DMS79 treated with DMSO at 0.1 percent for 48 hours (cell line): ENCODE measurements around the gene HES5.

Source experiments
- DNase-seq: peaks from one replicate; lab custom pipeline; 2025; lab: John Stamatoyannopoulos, UW

The HES5 gene

DNA sequence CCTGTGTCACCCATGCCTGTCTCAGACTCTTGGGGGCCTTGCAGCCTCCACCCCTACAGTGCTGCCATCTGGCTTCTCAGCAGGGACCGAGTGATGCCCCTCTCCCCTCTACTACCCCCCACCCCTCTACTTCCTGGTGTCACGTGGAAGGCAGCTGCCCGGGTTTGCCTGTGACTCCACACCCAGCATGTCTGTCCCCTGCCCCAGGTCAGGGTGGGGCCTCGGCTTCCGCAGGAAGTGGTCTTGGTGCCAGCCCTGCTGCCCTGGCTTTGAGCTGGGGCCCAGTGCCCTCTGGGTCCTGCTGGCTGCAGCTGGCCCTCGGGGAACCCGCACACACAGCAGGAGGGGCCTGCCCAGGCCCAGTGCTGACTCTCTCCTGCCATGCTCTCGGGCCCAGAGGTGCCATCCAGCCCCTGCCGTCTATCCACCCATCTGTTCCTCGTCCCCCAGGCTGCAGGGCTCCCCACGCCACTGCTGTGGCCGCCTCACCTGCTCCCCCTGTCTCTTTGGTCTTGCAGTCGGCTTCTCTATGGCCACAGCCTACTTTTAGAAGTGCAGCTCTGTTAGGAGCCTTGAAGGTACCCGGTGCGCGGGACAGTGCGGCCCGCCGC, 30.0 kb downstream of the HES5 start:
- DNase-seq, result no peak

DNA sequence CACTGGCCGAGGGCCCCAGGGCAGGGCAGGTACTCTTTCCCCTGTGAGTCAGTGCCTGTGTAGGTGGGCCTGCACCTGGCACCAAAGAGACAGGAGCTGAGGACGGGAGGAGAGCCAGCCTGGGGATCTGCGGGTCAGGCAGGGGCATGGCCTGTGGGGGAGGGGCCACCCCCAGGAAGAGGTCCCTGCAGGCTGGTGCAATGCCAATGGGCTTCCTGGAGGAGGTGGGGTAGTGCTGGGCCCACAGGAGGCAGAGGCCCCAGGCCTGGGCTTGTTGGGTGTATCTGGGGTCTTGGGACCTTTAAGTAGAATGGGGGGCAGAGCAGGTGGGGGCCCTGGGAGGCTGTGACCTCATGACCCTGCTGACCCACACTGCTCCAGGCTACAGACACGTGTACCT, 30.8 kb downstream of the HES5 start:
- no peak for DNase-seq

DNA sequence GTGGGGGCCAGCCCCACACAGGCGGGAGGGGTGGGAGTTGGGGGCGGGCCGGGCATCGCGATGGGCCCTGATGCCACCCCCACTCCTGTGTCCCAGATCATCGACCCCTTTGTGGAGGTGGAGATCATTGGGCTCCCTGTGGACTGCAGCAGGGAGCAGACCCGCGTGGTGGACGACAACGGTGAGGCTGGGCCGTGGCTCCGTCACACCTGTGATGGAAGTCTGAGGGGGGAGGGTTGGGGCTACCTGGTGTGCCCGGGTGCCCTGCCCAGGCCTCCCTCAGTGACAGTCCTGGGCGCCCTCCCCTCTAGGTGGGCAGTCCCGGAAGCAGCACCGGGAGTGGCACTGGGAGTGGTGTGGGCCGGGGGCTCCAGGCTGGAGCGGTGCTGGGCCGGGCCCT, 31.4 kb downstream of the HES5 start:
- no peak for DNase-seq

DNA sequence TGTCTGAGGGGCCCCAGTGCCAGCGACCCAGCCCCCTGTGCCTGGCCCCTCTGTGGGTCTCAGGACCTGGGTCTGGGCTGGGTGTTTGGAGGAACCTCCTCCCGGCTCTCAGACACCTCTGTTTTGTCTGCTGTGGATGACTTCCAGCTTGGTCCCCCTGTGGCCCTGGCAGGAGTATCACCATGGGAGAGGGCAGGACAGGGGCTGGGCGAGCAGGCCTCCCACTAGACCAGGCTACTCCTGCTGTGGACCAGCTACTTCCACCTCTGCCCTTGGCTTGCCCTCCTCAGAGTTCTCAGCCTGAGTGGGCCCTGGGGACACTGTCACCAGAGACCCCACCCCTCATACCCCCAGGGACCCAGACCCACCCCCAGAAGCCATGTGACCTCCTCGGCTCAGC, 32.2 kb downstream of the HES5 start:
- DNase-seq, result no peak

DNA sequence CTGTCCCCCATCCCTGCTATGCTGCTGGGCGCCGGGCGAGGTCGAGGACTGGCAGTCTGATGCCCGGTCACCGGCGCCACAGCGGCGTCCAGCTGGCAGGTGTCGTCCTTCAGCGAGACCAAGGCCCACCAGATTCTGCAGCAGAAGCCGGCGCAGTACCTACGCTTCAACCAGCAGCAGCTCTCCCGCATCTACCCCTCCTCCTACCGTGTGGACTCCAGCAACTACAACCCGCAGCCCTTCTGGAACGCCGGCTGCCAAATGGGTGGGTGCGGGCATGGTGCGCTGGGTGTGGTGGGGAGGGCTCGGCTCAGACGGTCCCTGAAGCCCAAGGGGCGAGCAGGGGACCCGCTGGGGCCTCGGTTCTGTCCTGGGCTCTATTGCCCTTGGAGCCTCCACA, 33.3 kb downstream of the HES5 start:
- no peak for DNase-seq

DNA sequence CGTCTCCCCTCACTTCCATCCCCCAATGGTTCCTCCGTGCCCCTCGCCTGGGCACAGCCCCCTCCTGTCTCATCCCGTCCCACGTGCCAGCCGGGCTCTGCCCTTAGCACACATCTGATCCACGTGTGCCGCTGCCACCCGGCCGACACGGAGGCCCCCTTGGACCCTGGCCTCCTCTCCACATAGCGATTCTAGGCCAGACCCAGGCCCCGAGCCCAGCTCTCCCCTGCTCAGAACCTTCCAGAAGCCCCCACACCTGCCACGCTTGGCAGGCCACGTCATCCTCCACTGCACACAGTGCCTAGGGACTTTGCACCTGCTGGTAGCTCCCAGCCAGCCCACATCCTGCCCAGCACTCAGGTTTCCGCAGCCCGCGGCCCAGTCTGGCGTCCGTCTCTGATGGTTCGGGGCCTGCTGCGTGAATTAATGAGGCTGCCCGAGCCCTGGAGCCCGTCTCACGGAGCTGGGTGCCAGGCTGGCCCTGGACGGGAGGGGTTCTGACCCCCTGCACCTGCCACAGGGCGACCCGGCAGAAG, 33.9 kb downstream of the HES5 start:
- DNase-seq, result peak; percentile 13

DNA sequence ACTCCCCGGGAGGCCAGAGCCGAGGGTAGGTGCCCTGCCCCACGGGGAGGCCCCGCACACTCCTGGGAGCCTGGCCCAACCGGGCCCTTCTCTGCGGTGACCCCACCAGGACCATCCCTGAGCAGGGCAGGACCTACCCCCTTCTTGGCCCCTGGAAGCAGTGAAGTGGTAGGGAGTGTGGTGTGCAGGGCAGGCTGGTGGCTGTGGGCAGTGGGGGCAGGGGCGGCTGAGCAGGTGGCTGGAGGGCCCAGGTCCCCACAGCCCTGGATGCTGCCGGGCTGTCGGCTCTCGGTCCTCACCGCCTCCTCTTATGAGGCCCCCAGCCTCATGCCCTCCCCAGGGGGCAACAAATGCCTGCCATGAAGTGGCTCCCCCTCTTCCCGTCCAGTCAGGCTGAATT, 34.5 kb downstream of the HES5 start:
- no peak for DNase-seq

DNA sequence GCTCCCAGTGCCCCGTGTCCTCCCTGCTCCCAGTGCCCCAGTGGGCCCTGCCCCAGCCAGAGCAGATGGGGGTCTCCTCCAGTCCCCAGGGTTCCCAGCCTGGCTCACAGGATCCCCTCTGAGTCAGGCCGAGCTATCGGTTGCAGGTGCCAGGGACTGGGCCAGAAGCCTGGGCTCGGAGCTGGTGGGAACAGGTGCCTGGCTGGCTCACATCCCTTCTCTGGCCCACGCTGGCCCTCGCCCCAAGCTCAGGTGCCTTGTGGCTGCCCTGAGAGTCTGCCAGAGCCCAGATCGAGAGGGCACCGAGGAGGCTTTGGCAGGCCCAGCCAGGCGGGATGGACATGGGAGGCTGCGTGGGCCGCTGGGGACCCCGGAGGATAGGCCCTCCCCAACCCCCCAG, 35.0 kb downstream of the HES5 start:
- no peak for DNase-seq

DNA sequence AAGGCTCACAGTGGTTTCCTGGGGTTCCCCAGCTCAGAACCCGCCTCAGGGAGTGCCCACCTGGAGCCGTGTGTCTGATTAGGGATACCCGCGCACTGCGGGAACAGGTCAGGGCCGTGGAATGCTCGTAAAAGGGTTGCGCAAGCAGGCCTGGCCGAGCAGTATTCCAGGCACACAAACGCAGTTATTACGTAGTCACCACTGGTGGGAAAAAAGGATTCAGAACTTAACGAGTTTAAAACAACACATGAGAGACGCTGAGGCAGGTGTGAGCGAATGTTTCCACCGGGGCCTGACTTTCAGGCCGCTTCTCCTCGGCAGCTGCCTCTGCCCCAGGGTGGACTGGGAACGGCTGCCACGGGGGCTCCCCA, 35.8 kb downstream of the HES5 start:
- no peak for DNase-seq

DNA sequence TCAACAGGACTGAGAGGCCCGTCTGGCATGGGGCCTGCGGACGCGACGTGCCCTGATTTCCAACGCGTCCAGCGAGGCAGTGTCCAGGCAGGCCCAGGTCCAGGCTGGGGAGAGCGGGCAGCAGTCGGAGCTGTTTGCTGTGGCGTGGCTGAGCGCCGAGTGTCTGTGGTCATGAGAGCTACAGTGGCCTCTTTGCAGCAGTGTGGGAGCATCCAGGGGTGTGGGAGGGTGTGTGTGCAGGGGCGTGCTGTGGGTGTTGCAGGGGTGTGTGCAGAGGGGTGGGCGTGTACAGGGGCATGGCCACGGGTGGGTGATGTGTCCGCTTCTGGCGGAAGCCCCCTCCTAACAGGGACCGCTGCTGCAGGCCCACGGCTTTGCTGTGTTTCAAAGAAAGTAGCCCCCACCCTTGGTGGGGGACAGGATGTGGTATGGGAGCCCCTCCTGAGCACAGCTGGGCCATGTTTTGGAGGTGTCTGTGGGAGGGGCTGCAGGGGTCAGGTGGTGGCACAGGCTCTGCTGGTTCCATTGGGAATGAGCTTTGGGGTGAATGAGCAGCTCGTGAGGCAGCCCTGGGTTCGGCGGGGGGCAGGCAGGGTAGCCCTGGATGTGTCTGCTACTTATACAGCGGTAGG, 36.3 kb downstream of the HES5 start:
- no peak for DNase-seq

DNA sequence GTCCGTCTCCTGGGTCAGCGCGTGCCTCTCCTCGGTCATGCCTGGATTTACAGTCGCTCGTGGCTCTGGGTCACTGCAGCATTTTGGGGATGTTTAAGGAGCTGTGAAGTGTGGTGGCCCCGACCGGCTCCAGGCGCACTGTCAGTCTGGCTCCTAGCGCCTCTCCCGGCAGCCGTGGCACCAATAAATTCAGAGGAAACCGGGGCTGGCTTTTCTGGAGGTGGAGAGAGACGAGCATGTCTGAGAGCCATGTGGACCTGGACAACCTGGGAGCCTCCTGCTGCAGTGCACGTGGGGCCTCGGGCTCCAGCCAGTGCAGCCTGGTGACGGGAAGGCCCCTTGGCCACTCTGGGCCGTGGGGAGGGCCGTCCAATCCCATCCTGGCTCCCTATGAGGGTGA, 36.8 kb downstream of the HES5 start:
- DNase-seq, result no peak

DNA sequence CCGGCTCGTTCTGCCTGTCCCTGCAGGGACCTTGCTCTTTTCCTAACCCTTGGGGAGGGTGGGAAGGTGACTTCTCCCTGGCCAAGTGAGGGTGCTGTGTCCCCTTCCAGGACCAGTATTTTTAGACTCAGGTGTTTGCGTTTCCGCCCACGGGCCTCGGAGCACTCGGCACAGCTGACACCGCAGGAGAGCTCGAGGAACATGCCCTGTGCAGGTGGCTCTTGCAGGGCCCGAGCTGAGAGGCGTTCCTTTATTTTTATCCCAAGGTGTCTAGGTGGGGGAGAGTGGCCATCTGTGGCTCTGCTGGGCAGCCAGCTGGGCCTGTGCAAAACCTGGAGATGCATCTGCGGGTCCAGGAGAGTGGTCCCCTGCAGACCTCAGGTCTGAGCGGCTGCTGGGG, 38.0 kb downstream of the HES5 start:
- DNase-seq, result no peak

DNA sequence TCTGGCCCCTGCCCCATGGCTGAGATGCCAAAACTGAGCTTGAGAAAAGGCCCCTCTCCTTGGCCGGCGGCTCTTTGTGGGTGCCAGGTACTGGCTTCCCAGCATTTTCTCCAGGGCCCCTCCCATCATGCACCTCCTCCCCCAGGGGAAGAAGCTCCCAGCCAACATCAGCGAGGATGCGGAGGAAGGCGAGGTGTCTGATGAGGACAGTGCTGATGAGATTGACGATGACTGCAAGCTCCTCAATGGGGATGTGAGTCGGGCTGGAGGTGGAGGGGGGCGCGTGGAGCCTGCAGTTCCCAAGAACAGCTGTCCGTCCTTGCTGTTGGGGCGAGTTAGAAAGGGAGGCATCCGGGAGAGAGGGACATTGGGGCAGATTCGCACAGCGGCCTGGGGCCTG, 40.4 kb downstream of the HES5 start:
- no peak for DNase-seq

DNA sequence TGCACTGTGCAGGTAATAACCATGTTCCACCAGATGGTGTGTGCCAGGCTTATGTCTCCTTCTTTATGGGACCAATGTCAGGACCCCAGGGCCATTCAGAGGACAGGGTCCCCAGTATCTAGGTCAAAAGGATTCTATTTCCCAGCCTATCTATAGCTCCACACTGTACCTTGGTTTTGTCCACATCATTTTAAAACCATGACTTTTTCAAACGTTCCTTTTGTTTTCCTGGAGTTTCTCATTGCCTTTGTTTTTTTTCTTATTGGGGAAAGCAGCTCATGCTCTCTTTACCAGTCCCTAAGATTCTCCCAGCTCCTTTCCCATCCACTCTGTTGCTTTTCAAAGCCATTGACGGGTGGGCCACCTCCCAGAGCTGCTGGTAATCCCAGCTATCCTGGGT, 41.4 kb downstream of the HES5 start:
- DNase-seq, result no peak

DNA sequence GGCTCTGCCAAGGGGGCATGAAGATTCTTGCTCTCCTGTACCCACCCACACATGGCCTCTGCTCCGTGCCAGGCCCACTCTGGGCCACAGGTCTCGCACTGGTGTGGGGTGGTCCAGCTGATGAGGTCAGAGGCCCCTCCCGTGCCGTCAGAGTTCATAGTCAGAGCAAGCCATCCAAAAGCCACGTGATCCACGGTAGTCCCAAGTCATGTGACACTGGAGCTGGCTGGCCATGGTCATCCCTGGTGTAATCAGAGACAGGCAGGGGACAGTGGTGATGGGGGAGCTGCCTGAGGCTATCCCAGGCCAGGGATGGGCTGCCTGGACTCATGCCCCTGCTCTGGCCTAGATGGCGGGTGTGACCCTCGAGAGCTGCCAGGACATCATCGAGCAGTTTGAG, 43.5 kb downstream of the HES5 start:
- no peak for DNase-seq

DNA sequence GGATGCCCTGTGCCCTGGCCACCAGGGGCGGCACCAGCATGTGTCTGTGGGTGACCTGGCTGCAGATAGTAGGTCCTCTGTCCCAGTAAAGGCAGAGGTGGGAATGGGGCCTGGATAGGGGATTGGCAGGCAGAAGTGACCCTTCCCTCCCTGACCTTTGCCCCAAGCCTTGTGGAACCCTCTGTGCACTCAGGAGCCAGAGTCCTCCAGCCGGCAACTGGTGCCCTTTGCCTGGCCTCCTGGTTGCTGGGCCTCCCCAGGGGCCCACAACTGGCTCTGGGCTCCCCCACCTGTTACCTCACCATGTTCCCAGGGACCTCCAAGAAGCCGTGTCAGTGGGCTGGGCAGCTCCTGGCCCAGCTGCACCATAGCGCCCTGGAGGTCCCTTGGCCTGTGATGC, 44.0 kb downstream of the HES5 start:
- no peak for DNase-seq

DNA sequence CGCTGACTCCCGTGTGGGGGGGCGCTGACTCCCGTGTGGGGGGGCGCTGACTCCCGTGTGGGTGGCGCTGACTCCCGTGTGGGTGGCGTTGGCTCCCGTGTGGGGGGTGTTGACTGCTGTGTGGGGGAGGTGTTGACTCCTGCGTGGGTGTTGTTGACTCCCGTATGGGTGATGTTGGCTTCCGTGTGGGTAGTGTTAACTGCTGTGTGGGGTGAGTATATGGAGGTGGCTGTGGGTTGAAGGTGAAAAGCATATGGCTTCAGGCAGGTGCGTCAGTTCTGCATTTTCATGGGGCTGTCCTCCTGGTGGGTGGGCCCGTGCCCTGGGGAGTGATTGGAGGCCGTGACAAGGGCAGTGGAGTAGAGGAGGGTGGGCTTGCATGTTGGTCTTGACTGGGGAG, 46.1 kb downstream of the HES5 start:
- no peak for DNase-seq

DNA sequence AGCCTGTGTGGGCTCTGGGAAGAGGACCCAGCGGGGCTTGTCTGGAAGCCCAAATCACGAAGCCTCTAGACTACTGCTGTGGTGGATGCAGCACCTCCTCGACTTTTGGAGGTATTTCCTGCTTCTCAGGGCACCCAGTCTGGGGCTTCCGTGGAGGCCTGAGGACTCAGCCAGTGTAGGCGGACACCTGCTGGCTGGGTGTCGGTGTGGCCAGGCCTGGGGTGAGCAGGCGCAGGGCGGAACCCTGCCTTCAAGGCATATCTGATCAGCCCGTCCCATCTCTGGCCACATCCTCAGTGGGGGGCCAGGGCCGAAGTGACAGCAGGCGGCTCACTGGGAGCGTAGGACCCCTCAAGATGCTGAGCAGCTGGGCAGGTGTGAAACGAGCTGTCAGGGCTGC, 47.0 kb downstream of the HES5 start:
- DNase-seq, result no peak

DNA sequence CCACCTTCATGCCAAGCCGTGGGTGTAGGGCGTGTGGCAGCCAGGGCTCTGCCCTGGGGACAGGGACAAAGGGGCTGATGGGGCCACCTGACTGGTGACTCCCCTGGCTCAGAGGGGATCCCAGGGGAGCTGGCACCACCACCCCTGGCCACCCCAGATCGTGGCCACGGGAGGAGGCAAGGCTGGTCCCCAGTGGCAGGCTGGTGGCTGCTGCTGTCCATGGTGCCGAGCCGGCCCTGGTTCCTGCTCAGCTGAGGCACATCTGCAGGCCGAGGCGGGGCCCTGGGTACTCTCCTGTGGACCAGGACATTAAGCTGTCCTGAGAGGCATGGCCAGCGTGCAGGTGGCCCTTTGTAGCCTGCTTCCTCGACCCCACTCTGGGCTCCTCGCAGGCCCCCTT, 47.5 kb downstream of the HES5 start:
- DNase-seq, result no peak

DNA sequence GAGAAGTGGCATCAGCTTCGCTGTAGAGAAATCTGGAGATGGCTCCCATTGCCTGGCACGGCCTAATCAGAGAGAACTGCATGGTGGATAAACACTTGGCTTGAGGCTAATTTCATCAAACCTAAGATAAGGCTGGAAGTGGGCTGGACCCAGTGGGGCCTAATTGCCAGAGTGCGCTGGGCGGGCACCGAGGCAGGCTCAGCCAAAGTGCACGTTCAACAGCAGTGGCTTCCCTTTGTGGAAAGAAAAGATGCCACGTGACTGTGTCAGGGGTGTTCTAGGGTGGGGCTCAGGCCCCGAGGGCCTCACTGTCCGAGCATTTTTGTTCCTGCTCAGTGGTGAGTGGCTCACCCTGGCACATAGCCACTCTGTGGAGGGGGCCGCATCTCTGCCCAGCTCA, 48.2 kb downstream of the HES5 start:
- DNase-seq, result peak; percentile 97

DNA sequence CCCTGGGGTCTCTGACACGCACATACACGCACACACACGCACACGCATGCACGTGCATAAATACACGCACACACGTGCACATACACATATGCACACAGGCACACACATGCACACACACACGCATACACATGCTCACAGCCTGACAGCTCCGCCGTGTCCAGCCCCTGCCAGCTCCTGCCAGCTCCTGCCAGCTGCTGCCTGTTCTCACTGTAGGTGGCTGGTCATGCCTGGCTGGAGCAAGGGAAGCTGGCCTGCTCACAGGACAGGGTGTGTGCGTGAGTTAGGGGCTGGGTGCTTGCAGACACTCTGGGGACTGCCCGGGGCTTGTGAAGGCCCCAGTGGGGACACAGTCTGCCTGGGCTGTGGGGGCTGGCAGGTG, 49.1 kb downstream of the HES5 start:
- peak; percentile 83 for DNase-seq

DNA sequence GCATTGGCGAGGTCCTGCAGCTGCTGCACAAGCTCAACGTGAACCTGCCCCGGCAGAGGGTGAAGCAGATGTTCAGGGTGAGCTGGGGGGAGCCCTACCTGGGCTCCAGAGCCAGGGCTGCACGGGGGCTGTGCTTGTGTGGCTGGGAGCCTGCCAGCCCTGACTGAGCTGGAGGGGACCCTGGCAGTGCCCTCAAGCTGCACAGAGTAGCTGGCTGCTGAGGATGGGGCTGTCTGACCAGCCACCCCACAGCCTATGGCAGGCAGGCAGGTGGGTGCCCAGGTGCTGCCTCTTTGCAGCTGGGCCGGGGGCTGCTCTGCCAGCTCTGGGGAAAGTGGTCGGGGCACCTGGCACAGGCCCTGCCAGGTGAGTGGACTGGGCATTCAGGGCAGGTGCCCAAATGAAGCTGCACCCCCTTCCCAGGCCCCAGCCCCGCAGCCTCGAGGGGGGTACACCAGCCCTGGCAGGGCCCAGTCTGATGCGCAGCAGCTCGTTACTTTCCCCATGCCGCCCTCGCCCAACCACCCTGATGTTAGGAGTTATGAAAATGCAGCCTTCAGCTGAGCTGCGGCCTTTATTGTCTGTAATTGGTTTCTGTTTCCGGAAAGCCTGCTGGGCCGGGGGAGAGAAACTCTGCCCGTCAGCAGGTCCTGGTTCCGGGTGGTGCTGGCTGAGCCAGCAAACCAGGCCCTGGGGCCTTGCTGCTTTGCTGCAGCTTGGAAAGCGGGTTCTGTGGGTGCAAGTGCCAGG, 49.7 kb downstream of the HES5 start:
- DNase-seq, result peak; percentile 65

DNA sequence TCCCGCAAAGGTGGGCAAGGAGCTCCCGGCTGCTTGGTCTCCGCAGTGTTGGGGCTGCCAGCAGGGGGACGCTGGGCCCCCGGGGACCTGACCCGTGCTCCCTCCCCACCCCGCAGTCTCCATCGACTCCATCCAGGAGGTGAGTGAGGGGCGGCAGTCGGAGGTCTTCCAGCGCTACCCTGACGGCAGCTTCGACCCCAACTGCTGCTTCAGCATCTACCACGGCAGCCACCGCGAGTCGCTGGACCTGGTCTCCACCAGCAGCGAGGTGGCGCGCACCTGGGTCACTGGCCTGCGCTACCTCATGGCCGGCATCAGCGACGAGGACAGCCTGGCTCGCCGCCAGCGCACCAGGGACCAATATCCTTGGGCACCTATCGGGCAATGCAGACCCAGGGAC, 50.4 kb downstream of the HES5 start:
- DNase-seq, result no peak

DNA sequence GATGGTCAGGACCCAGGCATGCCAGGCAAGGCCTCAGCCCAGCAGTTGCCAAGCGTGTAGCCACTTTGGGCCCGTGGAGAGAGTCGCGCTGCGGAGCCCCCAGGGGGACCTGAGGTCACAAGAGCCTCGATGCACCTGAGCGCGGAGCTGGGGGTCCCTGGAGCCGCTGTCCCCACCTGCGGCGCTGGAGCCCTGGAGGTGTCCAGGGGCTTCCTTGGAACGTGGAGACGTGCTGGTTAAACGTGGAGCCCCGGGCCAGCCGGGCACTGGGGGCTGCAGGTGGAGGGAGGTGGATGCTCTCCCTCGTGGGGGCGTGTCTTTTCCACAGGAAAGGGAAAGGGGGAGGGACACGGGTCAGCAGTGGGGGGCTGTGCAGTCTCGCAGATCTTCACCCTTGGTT, 50.9 kb downstream of the HES5 start:
- DNase-seq, result no peak
